HG03439 (cell line): ENCODE results near the gene ARSG.
"Not testable (repeated sequence)": the region's sequence is repeated elsewhere in the genome, so short reads cannot be mapped to it uniquely, and the experiment has no call there.

Source experiments
- ATAC-seq: cut with Tn5 transposase; IDR thresholded peaks from one replicate; pipeline ENCODE4 v1.9.1; 2021; ENCODE audit warnings: mild to moderate bottlenecking, moderate library complexity; ENCODE audit not compliant: unreplicated experiment

Gene ARSG

DNA sequence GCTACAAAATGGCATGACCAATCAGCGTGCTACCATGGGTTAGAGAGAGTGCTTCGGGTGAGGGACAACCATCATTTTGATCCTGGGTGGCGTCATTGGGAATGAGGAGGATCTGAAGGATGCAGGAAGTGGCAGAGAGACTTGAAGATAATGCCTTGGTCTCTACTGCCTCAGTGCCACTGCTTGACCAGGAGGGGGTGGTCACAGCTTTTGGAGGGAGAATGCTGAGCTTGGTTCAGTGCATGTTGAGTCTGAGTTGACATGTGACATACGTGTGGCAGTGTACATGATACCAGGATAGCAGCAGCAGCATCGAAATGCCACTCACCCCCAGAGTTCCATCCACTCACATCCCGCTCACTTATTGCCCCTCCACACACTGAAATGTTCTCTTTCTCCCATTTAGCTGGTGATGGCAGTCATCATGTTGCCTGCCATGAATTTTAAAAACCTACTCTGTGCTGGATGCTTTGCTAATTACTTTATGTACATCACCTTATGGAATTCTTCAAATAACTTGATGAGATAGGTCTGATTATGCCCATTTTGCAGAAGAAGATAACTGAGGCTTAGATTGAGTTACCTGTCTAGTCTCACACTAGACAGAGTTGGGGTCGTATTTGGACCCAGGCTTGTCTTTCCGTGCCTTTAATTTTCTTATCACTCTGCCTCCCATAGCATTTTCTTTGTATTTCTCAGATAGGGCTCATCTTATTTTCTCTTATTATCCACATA lies 36.7 kb downstream of the ARSG start:
- ATAC-seq = no peak

DNA sequence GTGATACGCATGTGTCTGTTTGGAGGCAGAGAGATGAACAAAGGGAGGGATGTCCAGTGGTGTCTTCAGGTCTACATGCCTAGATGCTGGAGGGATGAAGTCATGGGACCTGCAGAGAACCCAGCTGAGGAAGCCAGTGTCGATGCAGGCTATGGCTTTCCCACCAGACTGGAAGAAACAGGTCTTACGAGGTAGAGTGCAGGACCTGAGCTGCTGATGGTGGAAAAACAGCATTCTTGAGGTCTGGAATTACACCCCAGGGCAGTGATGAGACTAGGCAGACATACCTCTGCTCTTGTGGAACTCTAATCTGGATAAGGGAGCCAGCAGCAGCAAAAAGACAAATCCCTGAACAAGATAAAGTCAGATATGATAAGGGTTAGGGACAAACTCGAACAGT lies 37.4 kb downstream of the ARSG start:
- ATAC-seq = no peak

DNA sequence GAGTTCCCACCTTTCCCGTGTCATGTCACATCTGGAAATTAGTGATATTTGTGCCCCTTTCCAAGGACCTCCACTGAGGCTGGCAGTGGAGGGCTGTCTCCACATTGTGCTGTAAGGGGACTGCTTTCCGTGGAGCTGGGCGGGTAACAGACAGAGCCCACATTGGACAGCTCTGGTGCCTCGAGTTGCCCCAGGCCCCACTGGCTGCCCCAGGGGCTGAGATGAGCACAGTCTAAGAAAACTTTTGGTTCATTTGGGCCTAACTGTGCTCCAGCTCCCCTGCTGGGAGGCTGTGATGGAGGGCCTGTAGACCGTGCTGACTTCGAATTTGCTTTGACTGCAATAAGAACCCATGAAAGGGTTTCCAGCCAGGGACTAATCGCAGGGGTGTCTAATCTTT lies 38.0 kb downstream of the ARSG start:
- no peak for ATAC-seq

DNA sequence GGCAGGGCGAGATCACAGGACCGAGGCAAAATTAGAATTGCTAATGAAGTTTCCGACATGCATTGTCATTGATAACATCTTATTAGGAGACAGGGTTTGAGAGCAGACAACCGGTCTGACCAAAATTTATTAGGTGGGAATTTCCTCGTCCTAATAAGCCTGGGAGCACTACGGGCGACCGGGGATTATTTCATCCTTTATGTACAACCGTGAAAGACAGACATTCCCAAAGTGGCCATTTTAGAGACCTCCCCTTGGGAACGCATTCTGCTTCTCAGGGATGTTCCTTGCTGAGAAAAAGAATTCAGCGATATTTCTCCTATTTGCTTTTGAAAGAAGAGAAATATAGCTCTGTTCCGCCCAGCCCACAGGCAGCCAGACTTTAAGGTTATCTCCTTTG lies 40.6 kb downstream of the ARSG start:
- not testable (repeated sequence) for ATAC-seq

DNA sequence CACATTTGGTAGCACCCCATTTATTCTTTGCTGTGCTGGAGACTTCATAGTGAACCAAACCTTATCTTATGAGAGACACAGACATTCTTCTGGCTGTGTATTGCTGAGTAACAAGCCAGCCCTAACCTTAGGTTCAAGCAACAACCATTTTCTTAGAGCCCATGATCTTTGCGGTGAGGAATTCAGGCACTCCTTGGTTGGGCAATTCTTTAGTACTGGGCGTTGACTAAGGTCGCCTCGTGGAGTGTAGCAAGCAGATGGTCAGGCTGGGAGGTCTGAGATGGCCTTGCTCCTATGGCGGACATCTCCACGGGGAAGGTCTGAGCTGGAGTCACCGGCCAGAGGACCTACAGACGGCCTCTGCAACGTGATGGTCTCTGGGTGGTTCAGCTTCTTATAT lies 43.1 kb downstream of the ARSG start:
- ATAC-seq = no peak

DNA sequence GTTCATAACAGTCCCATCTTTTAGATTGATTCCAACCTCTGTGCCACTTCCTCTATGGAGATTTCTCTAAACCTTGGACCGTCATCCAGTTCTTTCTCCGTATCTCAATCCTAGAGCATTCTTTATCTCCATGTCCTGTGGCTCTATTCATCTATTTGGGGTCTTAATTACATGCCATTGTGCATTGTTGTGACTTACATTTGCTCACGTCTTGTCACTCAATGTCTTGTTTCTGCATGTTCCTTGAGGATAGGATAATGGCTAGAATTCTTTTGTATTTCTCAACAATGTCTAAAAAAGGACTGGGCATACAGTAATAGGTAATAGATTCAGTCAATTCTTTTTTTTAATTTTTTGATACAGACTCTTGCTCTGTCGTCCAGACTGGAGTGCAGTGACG lies 50.2 kb downstream of the ARSG start:
- ATAC-seq = no peak

DNA sequence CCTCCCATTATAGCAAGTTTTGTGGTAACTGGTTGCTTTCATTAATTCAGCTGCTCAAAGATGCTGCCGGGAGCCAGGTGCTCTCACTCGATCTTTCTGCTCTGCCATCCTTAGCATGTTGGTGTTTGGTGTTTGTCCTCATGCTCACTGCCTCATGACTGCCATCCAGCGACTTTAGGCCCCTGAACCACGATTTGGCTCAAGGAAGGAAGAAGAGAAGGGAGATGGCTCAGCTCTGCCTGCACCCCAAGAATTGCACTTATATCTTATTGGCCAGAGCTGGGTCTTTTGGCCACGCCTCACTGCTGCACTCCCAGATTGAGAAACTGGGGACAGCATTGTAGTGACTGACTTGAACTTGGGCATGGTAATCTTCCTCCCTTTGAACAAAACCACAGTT lies 52.7 kb downstream of the ARSG start:
- ATAC-seq = no peak

DNA sequence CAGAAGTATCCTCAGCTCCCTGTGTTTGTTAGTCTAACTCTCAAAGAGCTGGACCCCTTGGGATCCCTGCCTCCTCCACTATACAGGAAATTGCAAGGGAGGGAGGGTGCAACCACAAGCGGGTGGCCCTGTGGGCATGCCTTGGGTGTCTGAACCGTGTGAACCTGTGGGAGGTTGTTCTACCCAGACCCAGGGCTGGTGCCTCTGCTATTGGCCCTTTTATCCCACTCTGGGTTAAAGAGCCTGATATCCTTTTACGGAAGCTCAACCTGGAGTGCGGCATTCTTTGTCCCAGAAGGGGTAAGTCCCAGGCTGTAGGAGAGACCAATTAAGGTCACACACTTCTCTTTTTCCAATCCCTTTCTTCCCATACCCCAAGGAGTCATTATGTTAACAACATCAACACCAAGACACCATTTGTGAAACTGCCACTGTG lies 53.4 kb downstream of the ARSG start:
- no peak for ATAC-seq

DNA sequence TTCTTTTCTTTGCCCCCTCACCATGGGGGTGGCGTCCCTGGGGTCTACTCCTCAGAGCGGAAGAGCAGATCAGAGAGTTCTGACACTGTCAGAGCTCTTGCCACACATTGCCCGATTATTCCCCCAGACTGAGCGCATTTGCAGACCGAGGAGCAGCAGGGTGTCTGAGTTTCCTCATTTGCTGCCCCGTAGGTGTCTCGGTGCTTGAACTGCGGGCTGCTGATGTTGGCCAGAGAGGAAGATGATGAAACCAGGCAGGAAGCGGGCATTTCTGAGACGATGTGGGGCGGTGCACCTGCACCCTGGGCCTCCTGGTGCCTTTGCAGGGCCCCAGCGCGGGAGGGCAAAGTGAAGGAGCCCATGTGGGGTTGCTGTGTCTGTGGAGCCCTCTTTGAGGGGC lies 55.2 kb downstream of the ARSG start:
- ATAC-seq = peak; percentile 54

DNA sequence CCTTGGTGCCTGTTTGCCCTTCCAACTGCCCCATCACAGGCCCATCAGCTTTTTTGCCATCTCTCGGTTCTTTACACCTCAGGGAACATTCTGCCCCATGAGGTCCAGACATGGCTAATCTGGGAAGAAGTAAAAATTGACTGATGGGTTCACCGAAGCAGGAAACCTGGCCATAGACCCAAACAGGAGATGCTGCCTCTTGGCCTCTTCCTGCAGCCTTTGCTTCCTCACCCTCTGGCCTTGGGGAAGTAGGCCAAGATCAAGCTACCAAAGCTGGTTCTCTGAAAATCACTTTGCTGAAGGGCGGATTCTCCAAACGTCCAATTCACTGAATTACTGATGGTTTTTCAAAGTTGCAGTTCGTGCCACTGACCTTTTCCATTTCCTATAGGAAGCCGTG lies 56.1 kb downstream of the ARSG start:
- ATAC-seq = no peak

DNA sequence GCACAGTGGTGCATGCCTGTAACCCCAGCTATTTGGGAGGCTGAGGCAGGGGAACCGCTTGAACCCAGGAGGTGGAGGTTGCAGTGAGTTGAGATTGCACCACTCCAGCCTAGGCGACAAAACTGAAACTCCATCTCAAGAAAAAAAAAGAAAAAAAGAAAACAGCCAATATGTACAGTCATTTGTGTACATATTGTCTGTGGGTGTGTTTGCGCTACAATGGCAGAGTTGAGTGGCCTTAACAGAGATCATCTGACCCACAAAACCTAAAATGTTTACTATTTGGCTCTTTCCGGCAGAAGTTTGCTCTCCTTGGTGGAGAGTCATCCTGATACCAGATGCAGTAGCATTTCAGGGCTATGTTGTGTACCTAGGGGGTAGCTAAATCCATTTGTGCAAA lies 57.9 kb downstream of the ARSG start:
- ATAC-seq = peak; percentile 55

DNA sequence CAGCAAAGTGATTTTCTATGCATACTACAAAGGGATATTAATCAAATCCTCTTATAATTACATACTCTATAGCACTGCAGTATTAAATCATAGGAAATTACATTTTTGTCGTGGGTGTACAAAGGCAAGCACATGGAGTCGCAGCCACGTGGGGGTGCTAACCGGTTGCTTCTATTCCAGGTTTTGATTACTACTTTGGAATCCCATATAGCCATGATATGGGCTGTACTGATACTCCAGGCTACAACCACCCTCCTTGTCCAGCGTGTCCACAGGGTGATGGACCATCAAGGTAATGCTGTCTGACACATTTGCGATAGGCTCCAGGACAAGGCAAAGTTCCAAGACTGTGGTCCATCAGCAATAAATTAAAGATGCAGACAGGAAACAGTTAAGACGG lies 60.1 kb downstream of the ARSG start:
- ATAC-seq = no peak

DNA sequence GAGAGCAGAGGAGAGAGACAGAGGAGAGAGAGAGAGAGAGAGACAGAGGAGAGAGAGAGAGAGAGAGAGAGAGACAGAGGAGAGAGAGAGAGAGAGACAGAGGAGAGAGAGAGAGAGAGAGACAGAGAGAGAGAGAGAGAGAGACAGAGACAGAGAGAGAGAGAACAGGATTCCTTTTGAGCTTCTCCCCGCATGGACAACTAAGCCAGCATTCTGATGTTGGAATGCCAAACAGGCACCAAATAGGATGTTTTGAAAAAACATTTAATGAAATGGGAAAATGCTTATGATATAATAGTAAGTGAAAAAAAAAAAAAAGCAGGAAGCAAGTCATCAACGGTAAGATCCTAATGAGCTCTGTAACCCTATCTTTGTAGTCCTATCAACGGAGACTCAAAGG lies 60.7 kb downstream of the ARSG start:
- ATAC-seq = no peak

DNA sequence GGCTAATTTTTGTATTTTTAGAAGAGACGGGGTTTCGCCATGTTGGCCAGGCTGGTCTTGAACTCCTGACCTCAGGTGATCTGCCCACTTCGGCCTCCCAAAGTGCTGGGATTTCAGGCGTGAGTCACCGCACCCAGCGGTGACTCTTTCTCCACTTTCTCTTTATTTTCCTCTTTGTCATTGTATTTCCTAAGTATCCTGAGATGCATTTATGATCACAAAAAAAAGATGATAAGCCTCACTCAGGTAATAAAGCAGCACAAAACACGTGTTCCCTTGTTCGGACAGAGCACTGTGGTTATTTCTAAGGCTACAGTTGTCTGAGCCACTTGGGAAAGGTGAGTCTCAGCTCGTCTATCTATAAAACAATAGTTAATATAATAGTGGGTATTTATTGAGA lies 61.4 kb downstream of the ARSG start:
- ATAC-seq = not testable (repeated sequence)

DNA sequence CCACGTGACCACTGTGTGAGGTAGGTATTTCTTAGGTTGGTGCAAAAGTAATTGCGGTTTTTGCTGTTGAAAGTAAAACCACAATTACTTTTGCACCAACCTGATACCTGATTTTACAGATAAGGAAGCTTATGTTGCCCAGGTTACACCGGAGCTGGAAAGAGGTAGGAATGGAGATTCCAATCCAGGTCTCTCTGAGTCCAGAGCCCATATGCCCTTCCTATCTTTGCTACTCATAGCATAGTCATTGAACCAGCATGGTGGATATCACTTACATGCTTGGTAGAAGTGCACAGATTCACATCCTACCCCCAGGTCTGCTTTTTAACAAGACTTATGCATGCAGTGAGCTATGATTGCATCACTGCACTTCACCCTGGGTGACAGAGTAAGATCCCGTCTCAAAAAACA lies 61.8 kb downstream of the ARSG start:
- ATAC-seq = no peak

DNA sequence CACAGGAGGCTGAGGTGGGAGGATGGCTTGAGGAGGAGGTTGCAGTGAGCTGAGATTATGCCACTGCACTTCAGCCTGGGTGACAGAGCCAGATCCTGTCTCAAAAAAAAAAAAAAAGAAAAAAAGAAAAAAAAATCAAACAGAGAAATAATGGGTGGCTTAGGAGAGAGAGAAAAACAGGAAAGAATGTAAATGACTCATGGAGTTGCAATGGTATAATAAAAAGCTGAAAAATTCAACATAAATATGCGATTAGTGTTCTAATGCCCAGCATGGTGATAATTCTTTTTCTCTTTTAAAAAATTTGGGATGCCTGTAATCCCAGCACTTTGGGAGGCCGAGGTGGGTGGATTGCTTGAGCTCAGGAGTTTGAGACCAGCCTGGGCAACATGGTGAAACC lies 63.0 kb downstream of the ARSG start:
- ATAC-seq = not testable (repeated sequence)

DNA sequence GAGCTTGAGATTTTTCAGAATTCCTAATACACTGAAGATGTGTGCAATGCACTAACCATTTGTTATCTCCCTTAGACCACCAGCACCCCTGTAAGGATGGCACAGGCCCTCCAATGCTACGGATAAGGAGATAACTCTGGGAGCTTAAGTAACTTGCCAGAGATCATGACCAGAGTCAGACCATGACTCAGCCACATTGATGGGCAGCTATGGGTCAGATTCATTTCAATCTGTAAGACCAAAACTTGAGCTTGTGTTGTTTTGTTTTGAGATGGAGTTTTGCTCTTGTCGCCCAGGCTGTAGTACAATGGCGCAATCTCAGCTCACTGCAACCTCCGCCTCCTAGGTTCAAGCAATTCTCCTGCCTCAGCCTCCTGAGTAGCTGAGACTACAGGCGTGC lies 63.8 kb downstream of the ARSG start:
- ATAC-seq = not testable (repeated sequence)

DNA sequence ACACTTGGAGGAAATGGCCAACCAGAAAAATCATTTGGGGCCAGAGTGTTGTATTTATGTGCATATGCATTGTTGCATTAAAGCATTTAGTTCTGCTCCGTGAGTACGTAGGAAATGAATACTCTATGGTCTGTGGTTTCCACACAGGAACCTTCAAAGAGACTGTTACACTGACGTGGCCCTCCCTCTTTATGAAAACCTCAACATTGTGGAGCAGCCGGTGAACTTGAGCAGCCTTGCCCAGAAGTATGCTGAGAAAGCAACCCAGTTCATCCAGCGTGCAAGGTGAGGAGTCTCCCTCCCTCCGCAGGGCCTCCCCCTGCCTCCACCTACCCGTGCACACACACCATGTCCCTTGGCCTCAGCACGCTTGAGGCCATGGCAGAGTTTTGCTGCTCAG lies 65.2 kb downstream of the ARSG start:
- no peak for ATAC-seq

DNA sequence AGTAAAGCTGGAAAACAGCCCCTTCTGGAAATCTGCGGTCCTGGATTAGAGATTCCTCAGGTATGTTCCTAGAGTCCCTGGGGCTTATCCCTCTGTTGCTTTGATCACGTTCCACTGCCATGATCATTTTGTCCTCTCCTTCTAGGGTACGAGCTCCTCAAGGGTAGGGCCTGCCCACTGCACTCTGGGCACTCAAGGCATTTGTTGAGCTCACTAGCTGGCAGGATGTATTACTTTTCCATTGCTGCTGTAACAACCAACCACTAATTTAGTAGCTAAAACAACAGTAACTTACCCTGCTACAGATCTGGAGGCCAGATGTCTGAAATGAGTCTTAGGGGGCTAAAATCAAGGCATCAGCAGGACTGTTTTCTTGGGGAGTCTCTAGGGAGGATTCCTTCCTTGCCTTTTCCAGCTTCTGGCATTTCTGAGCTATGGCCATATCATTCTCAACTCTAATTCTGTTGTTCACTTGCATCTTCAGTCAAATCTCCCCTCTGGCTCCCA lies 65.7 kb downstream of the ARSG start:
- no peak for ATAC-seq

DNA sequence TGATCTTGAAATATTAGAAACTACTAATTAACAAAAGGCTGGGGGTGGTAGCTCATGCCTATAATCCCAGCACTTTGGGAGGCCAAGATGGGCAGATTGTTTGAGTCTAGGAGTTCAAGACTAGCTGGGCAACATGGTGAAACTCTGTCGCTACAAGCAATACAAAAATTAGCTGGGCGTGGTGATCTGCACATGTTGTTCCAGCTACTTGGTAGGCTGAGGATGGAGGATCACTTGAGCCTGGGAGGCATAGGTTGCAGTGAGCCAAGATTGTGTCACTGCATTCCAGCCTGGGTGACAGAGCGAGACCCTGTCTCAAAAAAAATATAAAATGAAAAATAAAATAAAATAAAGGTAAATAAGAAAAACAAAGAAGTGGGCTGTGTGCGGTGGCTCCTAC lies 66.6 kb downstream of the ARSG start:
- no peak for ATAC-seq

DNA sequence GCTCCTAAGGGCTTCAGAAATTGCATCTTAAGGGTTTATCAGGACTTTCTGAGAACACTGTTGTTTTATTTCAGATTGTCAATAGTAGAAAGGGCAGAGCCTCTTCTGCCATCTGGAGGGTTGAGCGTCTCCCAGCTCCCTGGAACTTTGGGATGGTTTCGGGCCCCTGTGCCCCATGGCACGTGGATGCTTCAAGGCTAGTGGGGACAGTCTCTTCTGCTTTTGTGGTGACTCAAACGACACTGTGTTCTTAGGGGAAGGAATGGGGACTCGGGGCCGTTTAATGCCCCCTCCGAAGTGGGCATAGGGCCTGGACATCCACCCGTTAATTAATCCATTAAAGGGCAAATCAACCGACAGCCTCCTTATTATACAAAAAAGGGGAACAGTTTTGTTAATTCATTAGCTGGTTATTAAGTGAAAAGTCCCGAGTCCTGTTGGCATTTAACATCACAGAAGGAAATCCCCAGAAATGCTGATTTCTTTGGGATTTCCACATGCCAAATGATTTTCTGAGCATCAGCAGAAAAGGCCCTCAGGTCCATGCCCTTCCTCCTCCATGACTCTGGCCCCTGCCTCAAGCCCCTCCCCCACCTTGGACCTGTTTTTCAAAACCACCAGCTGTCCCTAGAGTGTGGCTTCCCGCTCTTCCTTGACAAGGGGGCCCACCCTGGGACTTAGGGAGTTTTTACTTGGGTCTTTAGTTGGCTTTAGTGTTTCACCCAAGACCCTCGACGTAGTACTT lies 68.7 kb downstream of the ARSG start:
- no peak for ATAC-seq

DNA sequence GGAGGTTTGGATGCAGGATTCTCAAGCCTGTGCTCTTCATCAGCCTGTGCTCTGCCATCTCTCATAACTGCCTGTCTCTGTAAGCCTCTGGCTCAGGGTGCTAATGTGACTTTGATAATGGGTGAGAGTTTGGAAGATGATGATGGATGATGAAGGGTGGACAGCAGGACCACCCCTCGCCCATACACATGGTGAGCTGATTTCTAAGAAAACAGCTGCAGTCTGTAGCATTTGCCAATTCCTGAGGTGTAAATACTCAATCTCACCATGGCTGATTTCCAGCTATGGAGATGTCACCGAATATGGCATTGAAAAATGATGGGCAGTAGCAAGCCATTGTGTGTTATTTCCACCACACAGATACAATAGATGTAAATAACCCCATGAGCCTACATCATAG lies 74.2 kb downstream of the ARSG start:
- no peak for ATAC-seq
